A549 (cell line): ENCODE data around the gene USP15.

Experiments used
- CEBPB ChIP-seq, 2 experiments: fragments of >200 bp in 1 of 2; sonication (Bioruptor Twin) in 1 of 2; formaldehyde crosslinking in 1 of 2; IDR thresholded peaks; 2 replicates each; pipeline ENCODE4 v1.6.1; 2012 to 2016
- CHD2 ChIP-seq: fragments of 150-350 bp; IDR thresholded peaks from 2 replicates; pipeline ENCODE4 v1.6.1; 2014; ENCODE audit warnings: low read length; ENCODE audit not compliant: partially characterized antibody
- CTCF ChIP-seq: fragments of >200 bp; sonication (Bioruptor Twin); formaldehyde crosslinking; IDR thresholded peaks from 3 replicates; pipeline ENCODE4 v1.5.1; 2016
- MAZ ChIP-seq: fragments of 150-350 bp; IDR thresholded peaks from 2 replicates; pipeline ENCODE4 v1.6.1; 2014; ENCODE audit warnings: antibody characterized with exemption, low read depth, low read length, borderline replicate concordance
- PBX3 ChIP-seq: IDR thresholded peaks from 2 replicates; pipeline ENCODE4 v1.6.1; 2012
- REST ChIP-seq: fragments of 200-600 bp; sonication (generic); IDR thresholded peaks from 2 replicates; pipeline ENCODE4 v1.6.1; 2016; ENCODE audit warnings: antibody characterized with exemption, mild to moderate bottlenecking, moderate library complexity
- SREBF2 ChIP-seq: fragments of 450-650 bp; IDR thresholded peaks from 2 replicates; pipeline ENCODE4 v1.6.1; 2014; ENCODE audit warnings: mild to moderate bottlenecking, moderate library complexity

- TF ChIP-seq SREBF2: no peak
- TF ChIP-seq PBX3: no peak
- TF ChIP-seq CTCF: no peak
- no peak for TF ChIP-seq MAZ
- TF ChIP-seq CEBPB (IDR thresholded peaks at IDR 0.05): no peak
- no peak for TF ChIP-seq CHD2
- TF ChIP-seq REST: no peak
These were observed 804 bp downstream of the USP15 start for GRCh38 chr12:62260733-62261683.
